ENCODE data around the gene RPN2. TPM values are rescaled to one million over a fixed set of nuclear protein-coding genes. Genes with fewer than 3 reads are reported as not detected.

The RPN2 gene
- total RNA-seq, 2 experiments from 2014 or later = 110 to 138 TPM

GRCh38 chr20:37200376-37200775 is 21.2 kb downstream of the RPN2 start:
- ChIA-PET POLR2A (no interaction called here), CTCF (ENCODE audit: unreplicated experiment) (no interaction called here)
- intact Hi-C loops (cut with micrococcal nuclease; ENCODE audit: unreplicated experiment) = loop anchor here (5.0 kb wide), 1 partner anchor 332 kb away; no protein-coding TSS in a partner anchor
- no peaks in the 10 kb centered on the region for H3K9me3 ChIP-seq (ENCODE audit: low read length)
- no peak overlapping the region for H3K27ac ChIP-seq (ENCODE audit: low read depth, low read length, poor library complexity, severe bottlenecking)
- peaks cover 98% of the 10 kb centered on the region for H3K36me3 ChIP-seq (ENCODE audit: insufficient read depth, low read length)
- no peaks in the 10 kb centered on the region for H3K4me1 ChIP-seq (ENCODE audit: insufficient read depth, low read length, poor library complexity, severe bottlenecking)
- no peaks in the 10 kb centered on the region for H3K9me2 ChIP-seq (ENCODE audit: insufficient read depth, low read length)
- H3K4me3 ChIP-seq (ENCODE audit: low read depth, low read length, poor library complexity, severe bottlenecking) = no peak overlapping the region
- peaks cover 16% of the 10 kb centered on the region for H3K79me2 ChIP-seq (ENCODE audit: insufficient read depth, low read depth, low read length)
- DNase-seq (ENCODE audit: low spot score) = no peak
- TF ChIP-seq EZH2phosphoT487 (IDR thresholded peaks at IDR 0.05; ENCODE audit: borderline replicate concordance, low read depth, low read length) = no peak
- no peak for TF ChIP-seq CTCF (conservative IDR thresholded peaks at IDR 0.05; ENCODE audit: low read length)
- no TSS peak for BruUV-seq (replicated peaks)
- H4K20me1 ChIP-seq (ENCODE audit: insufficient read depth, low read length) = peaks cover 5% of the 10 kb centered on the region; the same call in 1 of the 2 replicates
- H2AFZ ChIP-seq (ENCODE audit: low read length) = no peak overlapping the region
- no peak overlapping the region for H3K4me2 ChIP-seq (ENCODE audit: low read length)

GRCh38 chr20:37200926-37201826 is 22.0 kb downstream of the RPN2 start:
- H3K79me2 ChIP-seq (ENCODE audit: insufficient read depth, low read depth, low read length) = peaks cover 10% of the 10 kb centered on the region
- H3K9me3 ChIP-seq (ENCODE audit: low read length) = no peaks in the 10 kb centered on the region
- H3K4me3 ChIP-seq (ENCODE audit: low read depth, low read length, poor library complexity, severe bottlenecking) = no peak overlapping the region
- intact Hi-C loops (cut with micrococcal nuclease; ENCODE audit: unreplicated experiment) = loop anchor here (5.0 kb wide), 1 partner anchor 331 kb away; no protein-coding TSS in a partner anchor
- no peak overlapping the region for H3K27ac ChIP-seq (ENCODE audit: low read depth, low read length, poor library complexity, severe bottlenecking)
- CTCF ChIA-PET (ENCODE audit: unreplicated experiment) = interaction anchor here (0.6 to 1.0 kb wide), 2 partner anchors 9 to 176 kb away, joined by 3 read pairs; no protein-coding TSS in a partner anchor
- TSS peak; percentile 37 for BruUV-seq (replicated peaks)
- no peak for DNase-seq (ENCODE audit: low spot score)
- no peak for TF ChIP-seq CTCF (conservative IDR thresholded peaks at IDR 0.05; ENCODE audit: low read length)
- no peak for TF ChIP-seq EZH2phosphoT487 (IDR thresholded peaks at IDR 0.05; ENCODE audit: borderline replicate concordance, low read depth, low read length)
- H4K20me1 ChIP-seq (ENCODE audit: insufficient read depth, low read length) = 0 out of 2 replicates have a peak, but pooled peaks cover 9% of the 10 kb centered on the region
- H3K9me2 ChIP-seq (ENCODE audit: insufficient read depth, low read length) = no peaks in the 10 kb centered on the region
- H3K4me2 ChIP-seq (ENCODE audit: low read length) = no peak overlapping the region
- no peaks in the 10 kb centered on the region for H3K4me1 ChIP-seq (ENCODE audit: insufficient read depth, low read length, poor library complexity, severe bottlenecking)
- no peak overlapping the region for H2AFZ ChIP-seq (ENCODE audit: low read length)
- POLR2A ChIA-PET = interaction anchor here (0.6 kb wide), 1 partner anchor 301 kb away, joined by 3 read pairs; no protein-coding TSS in a partner anchor
- H3K36me3 ChIP-seq (ENCODE audit: insufficient read depth, low read length) = peaks cover 99% of the 10 kb centered on the region

- BruUV-seq (replicated peaks) = no TSS peak
- H3K36me3 ChIP-seq (ENCODE audit: insufficient read depth, low read length) = peaks cover 99% of the 10 kb centered on the region
- no peak overlapping the region for H3K27ac ChIP-seq (ENCODE audit: low read depth, low read length, poor library complexity, severe bottlenecking)
- H3K4me1 ChIP-seq (ENCODE audit: insufficient read depth, low read length, poor library complexity, severe bottlenecking) = no peaks in the 10 kb centered on the region
- no peak overlapping the region for H2AFZ ChIP-seq (ENCODE audit: low read length)
- H3K79me2 ChIP-seq (ENCODE audit: insufficient read depth, low read depth, low read length) = peaks cover 5% of the 10 kb centered on the region
- no peaks in the 10 kb centered on the region for H3K9me3 ChIP-seq (ENCODE audit: low read length)
- ChIA-PET POLR2A (no interaction called here), CTCF (ENCODE audit: unreplicated experiment) (interaction anchor here (1.0 kb wide), 1 partner anchor 10 kb away, joined by 3 read pairs; no protein-coding TSS in a partner anchor)
- no peak overlapping the region for H3K4me2 ChIP-seq (ENCODE audit: low read length)
- no peak overlapping the region for H3K4me3 ChIP-seq (ENCODE audit: low read depth, low read length, poor library complexity, severe bottlenecking)
- TF ChIP-seq CTCF (conservative IDR thresholded peaks at IDR 0.05; ENCODE audit: low read length) (no peak), EZH2phosphoT487 (IDR thresholded peaks at IDR 0.05; ENCODE audit: borderline replicate concordance, low read depth, low read length) (no peak)
- intact Hi-C loops (cut with micrococcal nuclease; ENCODE audit: unreplicated experiment) = loop anchor here (5.0 kb wide), 1 partner anchor 331 kb away; no protein-coding TSS in a partner anchor
- H3K9me2 ChIP-seq (ENCODE audit: insufficient read depth, low read length) = no peaks in the 10 kb centered on the region
- H4K20me1 ChIP-seq (ENCODE audit: insufficient read depth, low read length) = 0 out of 2 replicates have a peak, but pooled peaks cover 9% of the 10 kb centered on the region
- DNase-seq (ENCODE audit: low spot score) = no peak
Observed at GRCh38 chr20:37201827-37202162, 22.7 kb downstream of the RPN2 start.
